OCI-LY1 (cell line): ENCODE results near the gene SH3RF3.

ENCODE experiments used
- CTCF ChIP-seq: fragments of 200-600 bp; sonication (generic), shearing (Covaris generic); IDR thresholded peaks from 2 replicates; pipeline ENCODE4 v1.5.1; 2017; ENCODE audit warnings: mild to moderate bottlenecking, antibody characterized with exemption, low read length, moderate library complexity, mixed read lengths
- EZH2 ChIP-seq: fragments of 200-600 bp; sonication (generic), shearing (Covaris generic); IDR thresholded peaks from 2 replicates; pipeline ENCODE4 v1.8.0; 2017; ENCODE audit warnings: borderline replicate concordance, mixed run types, mild to moderate bottlenecking, antibody characterized with exemption, low read length, moderate library complexity, mixed read lengths

DNA sequence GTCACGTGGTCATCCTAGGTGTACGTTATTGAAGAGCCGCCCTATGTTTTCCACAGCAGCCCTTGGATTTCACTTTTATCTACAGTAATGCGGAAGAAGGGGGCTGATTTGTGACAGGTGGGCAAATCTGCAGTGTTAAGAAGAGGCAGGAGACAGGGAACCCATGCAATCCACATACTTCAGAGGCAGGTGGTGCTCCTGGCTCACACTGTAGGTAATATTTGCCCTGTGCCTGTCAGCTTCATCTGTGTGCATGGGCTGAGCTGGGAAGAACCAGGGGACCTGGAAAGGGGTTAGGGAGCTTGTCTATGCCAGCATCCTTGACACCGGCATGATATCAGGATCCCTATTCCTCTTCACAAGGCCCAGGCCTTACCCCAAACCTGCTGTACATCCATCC, 183.9 kb downstream of the SH3RF3 start:
- TF ChIP-seq CTCF, result no peak
- TF ChIP-seq EZH2, result no peak
